Testis (tissue), 2 donors: ENCODE data around the gene C9orf78.
"Not testable (repeated sequence)": the region's sequence is repeated elsewhere in the genome, so short reads cannot be mapped to it uniquely, and the experiment has no call there.

ENCODE experiments used
- POLR2A ChIP-seq: fragments of 450-650 bp; IDR thresholded peaks from one replicate; pipeline ENCODE4 v1.6.1; 2017; ENCODE audit warnings: antibody characterized with exemption, mild to moderate bottlenecking, moderate library complexity
- TF ChIP-seq, protein P1 (sequence below), 3 experiments: fragments of 450-650 bp in 2 of 3; fragments of 200-600 bp in 1 of 3; sonication (generic) in 1 of 3; IDR thresholded peaks; one replicate each; pipeline ENCODE4 v1.5.1; 2016 to 2019; ENCODE audit warnings: antibody characterized with exemption in 3 of 3, mild to moderate bottlenecking in 2 of 3, moderate library complexity in 1 of 3

DNA sequence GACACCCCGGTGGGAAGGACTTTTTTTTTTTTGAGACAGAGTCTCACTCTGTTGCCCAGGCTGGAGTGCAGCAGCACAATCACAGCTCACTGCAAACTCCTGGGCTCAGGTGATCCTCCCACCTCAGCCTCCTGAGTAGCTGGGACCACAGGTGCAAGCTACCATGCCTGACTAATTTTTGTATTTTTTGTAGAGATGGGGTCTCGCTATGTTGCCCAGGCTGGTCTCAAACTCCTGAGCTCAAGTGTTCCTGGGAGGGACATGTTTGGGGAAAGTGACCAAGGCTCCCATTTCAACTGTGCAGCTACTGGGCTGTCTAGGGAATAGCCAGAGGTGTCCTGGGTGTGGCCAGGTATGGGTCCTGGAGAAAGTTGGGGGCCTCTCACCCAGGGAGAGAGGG, 39.0 kb downstream of the C9orf78 start:
- not testable (repeated sequence) for TF ChIP-seq POLR2A
- TF ChIP-seq, protein P1, sequence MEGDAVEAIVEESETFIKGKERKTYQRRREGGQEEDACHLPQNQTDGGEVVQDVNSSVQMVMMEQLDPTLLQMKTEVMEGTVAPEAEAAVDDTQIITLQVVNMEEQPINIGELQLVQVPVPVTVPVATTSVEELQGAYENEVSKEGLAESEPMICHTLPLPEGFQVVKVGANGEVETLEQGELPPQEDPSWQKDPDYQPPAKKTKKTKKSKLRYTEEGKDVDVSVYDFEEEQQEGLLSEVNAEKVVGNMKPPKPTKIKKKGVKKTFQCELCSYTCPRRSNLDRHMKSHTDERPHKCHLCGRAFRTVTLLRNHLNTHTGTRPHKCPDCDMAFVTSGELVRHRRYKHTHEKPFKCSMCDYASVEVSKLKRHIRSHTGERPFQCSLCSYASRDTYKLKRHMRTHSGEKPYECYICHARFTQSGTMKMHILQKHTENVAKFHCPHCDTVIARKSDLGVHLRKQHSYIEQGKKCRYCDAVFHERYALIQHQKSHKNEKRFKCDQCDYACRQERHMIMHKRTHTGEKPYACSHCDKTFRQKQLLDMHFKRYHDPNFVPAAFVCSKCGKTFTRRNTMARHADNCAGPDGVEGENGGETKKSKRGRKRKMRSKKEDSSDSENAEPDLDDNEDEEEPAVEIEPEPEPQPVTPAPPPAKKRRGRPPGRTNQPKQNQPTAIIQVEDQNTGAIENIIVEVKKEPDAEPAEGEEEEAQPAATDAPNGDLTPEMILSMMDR (IDR thresholded peaks at IDR 0.05), result not testable (repeated sequence)
